Measurements from ENCODE around the gene TUBA4A.

- TF ChIP-seq CTCF (IDR thresholded peaks at IDR 0.05; ENCODE audit: insufficient read depth, low read depth, low read length) = no peak
- TF ChIP-seq EZH2 (IDR thresholded peaks at IDR 0.05; ENCODE audit: insufficient read depth, low read length) = no peak
Observed at GRCh38 chr2:219229305-219230058, 24.2 kb downstream of the TUBA4A start, which contains the start of the genes ANKZF1 and ATG9A.

Data from astrocyte (in vitro differentiated cells and primary cell).